LNCaP clone FGC (cell line): Measurements from ENCODE around the gene NPY.

Source experiments
- DNase-seq: peaks from one replicate; pipeline ENCODE4 v3.0.0-alpha.2; 2011; ENCODE audit warnings: low read depth
- H3K4me3 ChIP-seq: 2 replicates; pipeline ENCODE4 v1.5.1; 2011; ENCODE audit warnings: mild to moderate bottlenecking, low read depth, low read length, control low read depth
- TF ChIP-seq, protein P1 (sequence below): IDR thresholded peaks from 2 replicates; pipeline ENCODE4 v1.5.1; 2012; ENCODE audit warnings: mild to moderate bottlenecking; ENCODE audit not compliant: control insufficient read depth, insufficient read depth; ENCODE audit errors: extremely low read depth

Gene NPY

DNA sequence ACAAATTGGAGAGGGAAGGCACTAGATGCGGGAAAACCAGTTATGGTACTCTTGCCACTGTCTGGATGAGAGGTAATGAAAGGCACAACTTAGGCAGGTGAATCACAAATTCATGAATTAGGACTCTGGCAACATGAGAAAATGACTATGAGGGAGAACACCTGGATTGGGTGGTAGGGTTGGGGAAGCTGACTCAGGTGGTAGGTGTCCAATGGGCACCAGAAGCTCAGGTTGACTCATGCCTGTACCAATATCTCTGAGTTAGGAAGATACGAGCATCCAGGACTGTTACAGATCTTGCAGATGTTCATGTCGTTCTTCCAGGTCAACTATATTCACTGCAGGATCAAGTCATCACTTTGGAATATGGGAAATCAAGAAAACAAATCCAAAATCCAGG lies 56.7 kb downstream of the NPY start:
- DNase-seq: no peak
- TF ChIP-seq, protein P1, sequence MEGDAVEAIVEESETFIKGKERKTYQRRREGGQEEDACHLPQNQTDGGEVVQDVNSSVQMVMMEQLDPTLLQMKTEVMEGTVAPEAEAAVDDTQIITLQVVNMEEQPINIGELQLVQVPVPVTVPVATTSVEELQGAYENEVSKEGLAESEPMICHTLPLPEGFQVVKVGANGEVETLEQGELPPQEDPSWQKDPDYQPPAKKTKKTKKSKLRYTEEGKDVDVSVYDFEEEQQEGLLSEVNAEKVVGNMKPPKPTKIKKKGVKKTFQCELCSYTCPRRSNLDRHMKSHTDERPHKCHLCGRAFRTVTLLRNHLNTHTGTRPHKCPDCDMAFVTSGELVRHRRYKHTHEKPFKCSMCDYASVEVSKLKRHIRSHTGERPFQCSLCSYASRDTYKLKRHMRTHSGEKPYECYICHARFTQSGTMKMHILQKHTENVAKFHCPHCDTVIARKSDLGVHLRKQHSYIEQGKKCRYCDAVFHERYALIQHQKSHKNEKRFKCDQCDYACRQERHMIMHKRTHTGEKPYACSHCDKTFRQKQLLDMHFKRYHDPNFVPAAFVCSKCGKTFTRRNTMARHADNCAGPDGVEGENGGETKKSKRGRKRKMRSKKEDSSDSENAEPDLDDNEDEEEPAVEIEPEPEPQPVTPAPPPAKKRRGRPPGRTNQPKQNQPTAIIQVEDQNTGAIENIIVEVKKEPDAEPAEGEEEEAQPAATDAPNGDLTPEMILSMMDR: no peak
- no peak overlapping the region for H3K4me3 ChIP-seq
